Gastroesophageal sphincter (tissue), 3 donors: Measurements from ENCODE around the gene AP3S2.

ENCODE experiments used
- POLR2A ChIP-seq, 2 donors: fragments of 450-650 bp; IDR thresholded peaks; one replicate each; pipeline ENCODE4 v1.6.1; 2017; ENCODE audit warnings: antibody characterized with exemption in 2 of 2, mild to moderate bottlenecking in 2 of 2, moderate library complexity in 1 of 2
- POLR2AphosphoS5 ChIP-seq: sonication (generic); formaldehyde crosslinking; IDR thresholded peaks from one replicate; pipeline ENCODE4 v1.6.1; 2017; ENCODE audit warnings: antibody characterized with exemption
- TF ChIP-seq, protein P1 (sequence below), 4 experiments: fragments of 200-600 bp in 2 of 4; fragments of 450-650 bp in 2 of 4; sonication (generic) in 1 of 4; IDR thresholded peaks; one replicate each; pipeline ENCODE4 v1.5.1; 2017 to 2019; ENCODE audit warnings: antibody characterized with exemption in 4 of 4, mild to moderate bottlenecking in 2 of 4, moderate library complexity in 2 of 4

DNA sequence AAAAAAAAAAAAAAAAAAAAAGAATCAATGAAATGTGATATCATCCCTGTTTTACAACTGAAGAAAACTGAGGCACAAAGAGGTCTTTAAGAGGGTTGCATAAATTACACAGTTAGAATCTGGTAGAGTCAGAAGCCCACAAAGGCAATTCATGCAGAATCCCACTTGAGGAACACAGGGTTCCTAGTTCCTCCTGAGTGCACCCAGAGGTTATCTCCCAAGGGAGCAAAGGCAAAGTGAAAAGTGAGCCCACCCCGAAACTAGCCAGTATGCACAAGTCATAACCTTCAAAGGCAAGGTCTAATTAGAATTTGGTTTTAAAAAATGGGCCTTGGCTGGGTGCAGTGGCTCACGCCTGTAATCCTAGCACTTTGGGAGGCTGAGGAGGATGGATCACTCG, 37.8 kb downstream of the AP3S2 start:
- TF ChIP-seq, protein P1, sequence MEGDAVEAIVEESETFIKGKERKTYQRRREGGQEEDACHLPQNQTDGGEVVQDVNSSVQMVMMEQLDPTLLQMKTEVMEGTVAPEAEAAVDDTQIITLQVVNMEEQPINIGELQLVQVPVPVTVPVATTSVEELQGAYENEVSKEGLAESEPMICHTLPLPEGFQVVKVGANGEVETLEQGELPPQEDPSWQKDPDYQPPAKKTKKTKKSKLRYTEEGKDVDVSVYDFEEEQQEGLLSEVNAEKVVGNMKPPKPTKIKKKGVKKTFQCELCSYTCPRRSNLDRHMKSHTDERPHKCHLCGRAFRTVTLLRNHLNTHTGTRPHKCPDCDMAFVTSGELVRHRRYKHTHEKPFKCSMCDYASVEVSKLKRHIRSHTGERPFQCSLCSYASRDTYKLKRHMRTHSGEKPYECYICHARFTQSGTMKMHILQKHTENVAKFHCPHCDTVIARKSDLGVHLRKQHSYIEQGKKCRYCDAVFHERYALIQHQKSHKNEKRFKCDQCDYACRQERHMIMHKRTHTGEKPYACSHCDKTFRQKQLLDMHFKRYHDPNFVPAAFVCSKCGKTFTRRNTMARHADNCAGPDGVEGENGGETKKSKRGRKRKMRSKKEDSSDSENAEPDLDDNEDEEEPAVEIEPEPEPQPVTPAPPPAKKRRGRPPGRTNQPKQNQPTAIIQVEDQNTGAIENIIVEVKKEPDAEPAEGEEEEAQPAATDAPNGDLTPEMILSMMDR (IDR thresholded peaks at IDR 0.05) = no peak
- no peak for TF ChIP-seq POLR2AphosphoS5
- no peak for TF ChIP-seq POLR2A (IDR thresholded peaks at IDR 0.05)
